Activated CD4-positive, alpha-beta T cell treated with anti-CD3 and anti-CD28 coated beads, Interleukin-2, amount 10 ng/mL, durations not matched to agents 24 days and 14 days (primary cell): ENCODE results near the gene HOXD13. TPM values are rescaled to one million over a fixed set of nuclear protein-coding genes. Genes with fewer than 3 reads are reported as not detected.

Experiments
- DNase-seq: peaks from one replicate; pipeline ENCODE4 v3.0.0; 2022
- H3K27ac Mint-ChIP-seq: one replicate; pipeline ENCODE4 v1.8.0; 2022; ENCODE audit warnings: mild to moderate bottlenecking, mixed read lengths
- H3K27me3 Mint-ChIP-seq: one replicate; pipeline ENCODE4 v1.8.0; 2022; ENCODE audit warnings: mixed read lengths
- H3K36me3 Mint-ChIP-seq: one replicate; pipeline ENCODE4 v1.8.0; 2022; ENCODE audit warnings: low read depth, mild to moderate bottlenecking, mixed read lengths
- H3K4me1 Mint-ChIP-seq: one replicate; pipeline ENCODE4 v1.8.0; 2021; ENCODE audit warnings: mixed read lengths
- H3K4me3 Mint-ChIP-seq: one replicate; pipeline ENCODE4 v1.8.0; 2022; ENCODE audit warnings: mild to moderate bottlenecking, moderate library complexity, mixed read lengths
- H3K9me3 Mint-ChIP-seq: one replicate; pipeline ENCODE4 v1.8.0; 2021; ENCODE audit warnings: mixed read lengths
- intact Hi-C: fragments of 100-400 bp; cut with micrococcal nuclease; formaldehyde crosslinking; loops from one replicate; pipeline ENCODE4 v1.15.1; 2023
- total RNA-seq: library from RNA; stranded (reverse); gene quantifications from 2 replicates; pipeline ENCODE4 v1.2.3, GENCODE V29; 2022

The HOXD13 gene
- total RNA-seq, 1 donor from 2014 or later, result not detected

DNA sequence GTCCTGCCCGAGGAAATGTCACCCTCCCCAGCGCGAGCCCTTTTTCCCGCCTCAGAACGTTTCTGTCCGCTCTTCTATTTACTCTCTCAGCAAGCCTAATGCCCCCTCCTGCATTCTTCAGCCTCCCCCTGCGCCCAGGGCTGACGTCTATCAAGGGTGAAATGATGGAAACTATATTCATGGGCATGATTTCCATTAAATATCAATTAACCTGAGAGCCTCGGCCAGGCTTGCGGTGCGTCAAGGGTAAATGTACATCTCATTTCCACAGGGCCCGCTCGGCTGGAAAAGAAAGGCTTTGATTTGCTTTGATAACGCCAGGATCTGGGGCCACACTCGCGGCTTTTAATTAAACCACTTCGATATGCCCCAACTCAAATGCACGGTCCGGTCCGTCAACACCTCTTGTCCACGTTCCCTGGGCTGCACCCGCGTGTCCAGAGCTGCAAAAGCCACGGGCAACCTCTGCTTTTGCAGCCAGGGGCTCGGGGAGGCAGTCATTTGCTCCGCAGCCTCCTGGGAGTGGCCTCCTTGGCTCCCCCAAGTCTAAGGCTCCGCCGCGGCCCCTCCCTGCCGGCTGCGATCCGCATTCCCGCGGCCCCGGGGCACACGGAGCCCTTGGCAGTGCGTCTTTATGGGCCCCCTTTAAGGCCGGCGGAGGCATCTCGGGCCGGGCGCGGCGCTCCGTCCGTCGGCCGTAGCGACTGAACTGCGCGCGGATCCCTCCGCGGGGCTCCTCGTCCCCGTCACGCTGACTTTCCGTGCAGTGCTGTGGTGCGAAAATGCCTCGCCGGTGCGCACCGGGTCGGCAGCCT lies 36.7 kb downstream of the HOXD13 start, which contains the start of gene HOXD8:
HOXD8 (plus strand) TSS at position 724 of the 815 bp plus-strand sequence. CDS start 662 bp downstream, outside the sequence.
- Mint-ChIP-seq H3K4me1 (peaks cover 9% of the 10 kb centered on the region), H3K36me3 (peaks cover 5% of the 10 kb centered on the region), H3K27ac (peak within 1 kb of the TSS; percentile 85), H3K9me3 (no peaks in the 10 kb centered on the region), H3K4me3 (peak within 1 kb of the TSS; percentile 32), H3K27me3 (peaks cover 84% of the 10 kb centered on the region)
- no peak for DNase-seq
- intact Hi-C loops, result loop anchor here (1.0 to 5.0 kb wide), 4 partner anchors 18 to 1033 kb away; no protein-coding TSS in a partner anchor

DNA sequence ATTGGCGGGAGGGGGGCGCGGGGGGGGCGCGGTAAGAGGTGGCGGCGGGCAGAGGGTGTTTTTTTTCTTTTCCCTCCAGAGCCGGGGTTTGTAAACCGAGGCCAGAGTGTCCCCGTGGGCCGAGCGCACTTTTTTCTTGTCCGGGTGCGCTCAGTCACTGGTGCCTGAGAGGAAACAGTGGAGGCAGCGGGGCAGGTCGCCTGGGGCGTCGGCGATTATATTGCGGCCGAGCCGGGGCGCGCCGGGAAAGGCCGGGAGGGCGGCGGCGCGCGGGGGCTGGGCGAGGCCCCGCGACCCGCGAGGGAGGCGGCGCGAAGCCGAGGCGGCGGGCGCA lies 37.3 kb downstream of the HOXD13 start:
- Mint-ChIP-seq H3K27ac (no peak overlapping the region), H3K27me3 (peaks cover 84% of the 10 kb centered on the region), H3K9me3 (no peaks in the 10 kb centered on the region), H3K4me1 (peaks cover 9% of the 10 kb centered on the region), H3K4me3 (no peak overlapping the region), H3K36me3 (peaks cover 5% of the 10 kb centered on the region)
- intact Hi-C loops, result loop anchor here (1.0 to 10.0 kb wide), 6 partner anchors 19 to 1795 kb away; partner anchors contain the start of gene SP9
- no peak for DNase-seq

- Mint-ChIP-seq H3K4me1 (peaks cover 9% of the 10 kb centered on the region), H3K9me3 (no peaks in the 10 kb centered on the region), H3K27me3 (peaks cover 84% of the 10 kb centered on the region), H3K27ac (peak overlapping the region; percentile 85), H3K4me3 (peak overlapping the region; percentile 32), H3K36me3 (peaks cover 5% of the 10 kb centered on the region)
- DNase-seq, result no peak
- intact Hi-C loops, result loop anchor here (5.0 to 10.0 kb wide), 2 partner anchors 47 to 1796 kb away; partner anchors contain the start of gene SP9
Observed at GRCh38 chr2:176130147-176130956, 37.8 kb downstream of the HOXD13 start.

DNA sequence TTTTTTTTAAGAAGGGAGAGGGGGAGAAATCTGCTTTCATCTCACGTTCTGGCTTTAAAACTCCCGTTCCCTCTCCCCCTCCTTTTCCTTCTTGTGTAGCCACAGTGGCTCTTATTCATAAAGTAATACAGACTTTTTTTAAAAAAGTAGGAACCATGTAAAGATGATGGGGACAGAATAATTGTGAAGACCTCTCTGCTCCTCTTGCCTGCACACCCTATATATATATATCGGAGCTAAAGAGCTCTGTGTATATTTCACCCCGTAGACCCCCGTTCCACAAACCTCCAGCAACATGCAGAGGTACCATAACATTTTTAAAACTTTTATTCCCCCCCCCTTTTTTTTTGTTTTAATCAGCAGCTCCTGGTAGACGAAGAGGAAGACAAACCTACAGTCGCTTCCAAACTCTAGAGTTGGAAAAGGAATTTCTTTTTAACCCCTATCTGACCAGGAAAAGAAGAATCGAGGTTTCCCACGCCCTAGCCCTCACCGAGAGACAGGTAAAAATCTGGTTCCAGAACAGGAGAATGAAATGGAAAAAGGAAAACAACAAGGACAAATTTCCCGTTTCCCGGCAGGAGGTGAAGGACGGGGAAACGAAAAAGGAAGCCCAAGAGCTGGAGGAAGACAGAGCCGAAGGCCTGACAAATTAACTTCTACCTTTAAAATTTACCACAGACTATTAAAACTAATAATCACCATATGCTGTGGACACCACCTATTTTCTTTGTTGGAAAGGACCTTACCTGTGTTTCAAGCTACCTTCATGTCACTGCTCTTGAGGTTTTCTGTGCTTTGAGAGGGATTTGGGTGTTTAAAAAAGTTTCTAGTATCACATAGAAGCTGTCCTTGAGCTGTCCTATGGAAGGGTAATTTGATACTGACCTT lies 38.7 kb downstream of the HOXD13 start:
- Mint-ChIP-seq H3K27ac (peak overlapping the region; percentile 85), H3K9me3 (no peaks in the 10 kb centered on the region), H3K27me3 (peaks cover 84% of the 10 kb centered on the region), H3K4me3 (peak overlapping the region; percentile 32), H3K36me3 (peaks cover 5% of the 10 kb centered on the region), H3K4me1 (peaks cover 11% of the 10 kb centered on the region)
- no peak for DNase-seq
- intact Hi-C loops, result loop anchor here (5.0 to 10.0 kb wide), 2 partner anchors 46 to 1796 kb away; partner anchors contain the start of gene SP9

GRCh38 chr2:176131848-176132158 lies 39.3 kb downstream of the HOXD13 start:
- peaks cover 11% of the 10 kb centered on the region for H3K4me1 Mint-ChIP-seq
- H3K27me3 Mint-ChIP-seq, result peaks cover 82% of the 10 kb centered on the region
- H3K4me3 Mint-ChIP-seq, result no peak overlapping the region
- intact Hi-C loops, result loop anchor here (5.0 to 10.0 kb wide), 2 partner anchors 45 to 1797 kb away; partner anchors contain the start of gene SP9
- peaks cover 5% of the 10 kb centered on the region for H3K36me3 Mint-ChIP-seq
- H3K27ac Mint-ChIP-seq, result no peak overlapping the region
- H3K9me3 Mint-ChIP-seq, result no peaks in the 10 kb centered on the region
- DNase-seq, result no peak

DNA sequence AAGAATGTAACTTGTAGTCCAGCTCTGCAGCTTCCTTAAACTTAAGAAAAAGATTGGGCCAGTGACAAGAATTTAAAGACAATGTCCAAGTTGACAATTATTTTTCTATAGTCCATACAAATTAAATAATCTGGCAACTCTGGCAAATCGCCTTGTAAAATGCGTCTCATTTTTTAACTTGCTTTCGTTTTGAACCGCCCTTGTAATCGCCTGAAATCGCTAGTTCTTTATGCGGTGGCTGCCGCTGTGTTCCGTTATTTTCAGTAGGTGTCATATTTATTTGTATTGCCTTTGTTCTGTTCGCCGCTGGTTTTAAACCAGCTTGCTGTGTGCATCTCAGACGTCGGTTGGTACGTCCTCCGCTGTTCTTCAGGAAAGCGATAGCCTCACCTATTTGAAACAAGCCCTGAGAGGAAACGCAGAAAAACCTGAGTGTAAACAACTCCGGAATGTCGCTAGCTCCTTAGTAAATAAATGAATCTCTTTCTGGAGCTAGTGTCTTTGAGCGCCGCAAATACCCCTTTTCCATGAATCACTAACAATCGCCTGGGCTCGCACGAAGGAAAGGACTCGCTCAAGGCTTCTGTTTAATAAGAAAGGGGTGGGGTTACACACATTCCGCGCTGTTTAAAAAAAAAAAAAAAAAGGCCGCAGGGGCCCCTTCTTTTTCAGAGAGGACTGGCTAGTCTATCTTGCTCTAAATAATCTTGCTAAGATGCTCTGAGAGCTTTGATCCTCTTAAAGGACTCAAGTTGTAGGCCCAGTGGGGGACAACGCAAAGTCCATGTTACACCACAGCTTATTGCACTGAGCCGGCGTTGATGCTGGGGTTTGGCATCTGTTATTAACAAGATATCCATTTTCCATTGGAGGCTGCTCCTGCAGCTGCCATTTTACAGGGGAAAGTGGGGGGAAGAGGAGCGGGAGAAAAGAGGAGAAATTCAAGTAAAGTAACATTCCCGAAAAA lies 40.0 kb downstream of the HOXD13 start:
- Mint-ChIP-seq H3K9me3 (no peaks in the 10 kb centered on the region), H3K27me3 (peaks cover 81% of the 10 kb centered on the region), H3K27ac (peak overlapping the region; percentile 21), H3K4me1 (peaks cover 11% of the 10 kb centered on the region), H3K36me3 (peaks cover 5% of the 10 kb centered on the region), H3K4me3 (peak overlapping the region; percentile 68)
- DNase-seq, result peak; percentile 70
- intact Hi-C loops, result loop anchor here (5.0 to 10.0 kb wide), 2 partner anchors 45 to 1798 kb away; partner anchors contain the start of gene SP9

- no peaks in the 10 kb centered on the region for H3K9me3 Mint-ChIP-seq
- peaks cover 5% of the 10 kb centered on the region for H3K36me3 Mint-ChIP-seq
- DNase-seq, result no peak
- peaks cover 9% of the 10 kb centered on the region for H3K4me1 Mint-ChIP-seq
- H3K27me3 Mint-ChIP-seq, result peaks cover 81% of the 10 kb centered on the region
- intact Hi-C loops, result loop anchor here (5.0 to 10.0 kb wide), 2 partner anchors 44 to 1799 kb away; partner anchors contain the start of gene SP9
- H3K4me3 Mint-ChIP-seq, result no peak overlapping the region
- no peak overlapping the region for H3K27ac Mint-ChIP-seq
Observed at GRCh38 chr2:176133389-176133788, 40.9 kb downstream of the HOXD13 start.

GRCh38 chr2:176134035-176134434 lies 41.5 kb downstream of the HOXD13 start:
- no peak for DNase-seq
- peaks cover 81% of the 10 kb centered on the region for H3K27me3 Mint-ChIP-seq
- H3K4me3 Mint-ChIP-seq, result no peak overlapping the region
- intact Hi-C loops, result loop anchor here (5.0 to 10.0 kb wide), 2 partner anchors 43 to 1799 kb away; partner anchors contain the start of gene SP9
- no peak overlapping the region for H3K27ac Mint-ChIP-seq
- peaks cover 7% of the 10 kb centered on the region for H3K4me1 Mint-ChIP-seq
- peaks cover 5% of the 10 kb centered on the region for H3K36me3 Mint-ChIP-seq
- H3K9me3 Mint-ChIP-seq, result no peaks in the 10 kb centered on the region

- DNase-seq, result no peak
- intact Hi-C loops, result loop anchor here (10.0 kb wide), 1 partner anchor 1800 kb away; the partner anchor contains the start of gene SP9
- Mint-ChIP-seq H3K4me1 (peaks cover 7% of the 10 kb centered on the region), H3K36me3 (peaks cover 5% of the 10 kb centered on the region), H3K4me3 (no peak overlapping the region), H3K27me3 (peaks cover 86% of the 10 kb centered on the region), H3K9me3 (no peaks in the 10 kb centered on the region), H3K27ac (no peak overlapping the region)
Observed at GRCh38 chr2:176135035-176135440, 42.5 kb downstream of the HOXD13 start.

- no peak overlapping the region for H3K4me3 Mint-ChIP-seq
- H3K27me3 Mint-ChIP-seq, result peaks cover 85% of the 10 kb centered on the region
- no peaks in the 10 kb centered on the region for H3K9me3 Mint-ChIP-seq
- no peak overlapping the region for H3K27ac Mint-ChIP-seq
- DNase-seq, result no peak
- H3K36me3 Mint-ChIP-seq, result no peaks in the 10 kb centered on the region
- intact Hi-C loops, result loop anchor here (10.0 kb wide), 1 partner anchor 1802 kb away; the partner anchor contains the start of gene SP9
- H3K4me1 Mint-ChIP-seq, result peaks cover 9% of the 10 kb centered on the region
Observed at GRCh38 chr2:176136374-176137251, 44.1 kb downstream of the HOXD13 start.

GRCh38 chr2:176137252-176137580 lies 44.7 kb downstream of the HOXD13 start:
- Mint-ChIP-seq H3K27ac (no peak overlapping the region), H3K4me3 (no peak overlapping the region), H3K36me3 (no peaks in the 10 kb centered on the region), H3K4me1 (peaks cover 9% of the 10 kb centered on the region), H3K27me3 (peaks cover 86% of the 10 kb centered on the region), H3K9me3 (no peaks in the 10 kb centered on the region)
- no peak for DNase-seq
- intact Hi-C loops, result loop anchor here (10.0 kb wide), 1 partner anchor 1802 kb away; the partner anchor contains the start of gene SP9
